Dermis microvascular lymphatic vessel endothelial cell (primary cell): ENCODE data around the gene TLK1. TPM values are rescaled to one million over a fixed set of nuclear protein-coding genes. Genes with fewer than 3 reads are reported as not detected.

Source experiments
- DNase-seq, 2 donors: peaks; one replicate each; pipeline versions ENCODE4 v3.0.0 to v3.0.0-alpha.2; 2010; ENCODE audit warnings: low read depth in 2 of 2
- total RNA-seq: library from RNA; depleted of rRNA; stranded (reverse); fragments of >200 nt; gene quantifications from 2 replicates; pipeline ENCODE4 v1.2.1, GENCODE V29; 2014

The TLK1 gene
- 12.5 and 14.5 TPM in 2 replicates for total RNA-seq

GRCh38 chr2:171160119-171160955 lies at the start of gene TLK1:
Gene TLK1 (minus strand): TSS chr2:171160893. CDS start chr2:171160428, 465 bp downstream.
- peak in 1 of 2 donors; percentile 75 for DNase-seq

GRCh38 chr2:171210216-171210863 lies 49.6 kb upstream of the TLK1 start:
- DNase-seq: no peak

- peak in 1 of 2 donors; percentile 1 for DNase-seq
Measured at GRCh38 chr2:171208657-171209056, 48.0 kb upstream of the TLK1 start.

DNA sequence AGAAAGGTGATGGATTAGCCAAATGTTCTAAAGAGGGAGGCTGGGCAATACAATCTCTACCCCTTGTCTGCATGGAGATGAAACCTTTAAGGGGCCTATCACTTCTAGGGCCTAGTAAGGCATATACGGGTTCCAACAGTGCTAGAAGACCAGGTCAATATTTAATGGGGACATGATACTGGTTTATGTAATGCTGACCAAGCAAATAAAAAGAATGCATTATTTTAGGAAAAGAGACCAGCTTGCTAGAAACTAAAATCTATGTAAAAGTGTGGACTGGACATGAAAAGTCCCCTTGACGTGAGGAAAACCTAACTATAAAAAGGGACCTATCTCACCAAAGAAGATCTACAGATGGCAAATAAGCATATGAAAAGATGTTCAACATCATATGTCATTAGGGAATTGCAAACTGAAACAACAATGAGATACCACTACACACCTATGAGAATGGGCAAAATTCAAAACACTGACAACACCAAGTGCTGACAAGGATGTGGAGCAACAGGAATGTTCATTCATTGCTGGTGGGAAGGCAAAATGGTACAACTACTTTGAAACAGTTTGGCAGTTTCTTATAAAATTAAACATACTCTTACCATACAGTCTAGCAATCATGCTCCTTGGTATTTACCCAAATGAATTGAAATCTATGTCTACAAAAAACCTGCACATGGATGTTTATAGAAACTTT lies 45.9 kb upstream of the TLK1 start:
- DNase-seq: no peak

GRCh38 chr2:171205551-171205950 lies 44.9 kb upstream of the TLK1 start:
- DNase-seq: no peak

DNA sequence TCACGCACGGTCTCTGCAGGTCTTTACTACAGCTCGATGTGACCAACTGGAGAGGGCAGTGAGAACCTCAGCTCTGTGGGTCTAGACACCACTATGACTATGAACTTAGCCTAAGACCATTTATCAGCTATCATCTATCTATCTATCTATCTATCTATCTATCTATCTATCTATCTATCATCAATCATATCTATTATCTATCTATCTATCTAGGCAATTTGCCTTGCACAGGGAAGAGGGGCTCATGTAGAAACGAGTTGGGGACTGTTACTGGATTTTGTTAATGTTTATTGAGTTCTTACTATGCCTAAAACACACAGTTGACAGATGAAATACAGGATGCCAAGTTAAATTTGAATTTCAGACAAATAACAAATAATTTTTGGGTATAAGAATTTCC lies 41.1 kb upstream of the TLK1 start:
- no peak for DNase-seq

DNA sequence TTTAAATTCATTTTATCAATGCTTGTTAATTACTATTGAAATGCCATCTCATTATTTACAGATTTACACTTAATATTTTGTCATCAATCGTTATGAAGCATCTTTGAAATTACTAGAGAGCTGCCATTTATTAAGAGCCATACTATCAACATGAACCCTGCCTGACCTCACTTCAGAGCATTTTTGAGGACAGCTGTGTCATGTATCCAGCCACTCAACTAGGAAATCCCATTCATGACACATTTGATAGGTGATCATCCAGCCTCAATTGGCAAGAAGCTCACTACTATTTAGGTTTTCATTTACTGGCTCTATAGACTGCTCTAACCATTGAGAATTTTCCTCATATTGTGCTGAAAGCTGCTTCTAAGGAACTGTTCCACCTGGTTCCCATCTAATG lies 40.6 kb upstream of the TLK1 start:
- no peak for DNase-seq

DNA sequence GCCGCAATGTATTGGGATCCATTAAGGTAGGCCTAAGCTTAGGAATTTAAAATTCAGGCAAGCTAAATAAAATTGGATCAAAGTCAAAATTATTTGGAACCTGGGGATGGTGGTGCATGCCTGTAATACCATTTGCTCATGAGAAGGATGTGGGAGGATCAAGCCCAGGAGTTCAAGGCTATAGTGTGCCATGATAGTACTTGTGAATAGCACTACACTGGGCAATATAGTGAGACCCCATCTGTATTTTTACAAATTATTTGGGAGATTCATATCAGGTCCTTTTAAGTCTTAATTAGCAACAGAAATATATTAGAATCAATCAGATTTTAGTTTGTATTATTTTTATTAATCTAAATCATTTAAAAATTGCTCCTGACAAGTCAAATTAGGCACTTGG lies 39.8 kb upstream of the TLK1 start:
- no peak for DNase-seq

DNA sequence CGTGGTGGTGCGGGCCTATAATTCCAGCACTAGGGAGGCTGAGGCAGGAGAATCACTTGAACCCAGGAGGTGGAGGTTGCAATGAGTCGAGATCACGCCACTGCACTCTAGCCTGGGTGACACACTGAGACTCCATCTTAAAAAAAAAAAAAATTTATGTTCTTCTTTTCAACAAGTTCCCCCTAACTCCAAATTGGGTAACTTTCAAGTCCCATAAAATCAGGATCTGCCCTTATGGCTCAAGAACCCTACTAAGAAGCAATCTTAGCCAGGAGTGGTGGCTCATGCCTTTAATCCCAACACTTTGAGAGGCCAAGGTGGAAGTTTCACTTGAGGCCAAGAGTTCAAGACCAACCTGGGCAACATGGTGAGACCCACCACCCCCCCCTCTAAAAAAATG lies 30.3 kb upstream of the TLK1 start:
- no peak for DNase-seq

- DNase-seq: no peak
Measured at GRCh38 chr2:171187819-171188218, 27.1 kb upstream of the TLK1 start.

DNA sequence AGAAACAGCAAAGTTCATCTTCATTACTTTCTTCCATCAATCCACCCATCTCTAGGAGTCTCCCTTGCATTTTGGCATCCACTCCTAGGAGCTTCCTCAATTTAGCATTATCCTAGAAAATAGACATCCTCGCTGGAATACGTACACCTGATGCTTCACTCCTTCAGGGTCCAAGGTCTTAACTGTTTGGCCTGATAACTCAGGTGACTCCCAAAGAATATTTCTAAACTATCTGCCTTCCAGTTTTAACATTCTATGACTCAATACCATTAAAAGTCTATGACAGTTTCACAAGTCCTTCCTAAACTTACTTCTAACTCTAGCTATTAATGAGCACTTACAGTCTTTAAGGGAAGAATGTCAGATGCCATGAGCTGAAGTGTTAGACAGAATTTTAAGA lies 26.5 kb upstream of the TLK1 start:
- no peak for DNase-seq

DNA sequence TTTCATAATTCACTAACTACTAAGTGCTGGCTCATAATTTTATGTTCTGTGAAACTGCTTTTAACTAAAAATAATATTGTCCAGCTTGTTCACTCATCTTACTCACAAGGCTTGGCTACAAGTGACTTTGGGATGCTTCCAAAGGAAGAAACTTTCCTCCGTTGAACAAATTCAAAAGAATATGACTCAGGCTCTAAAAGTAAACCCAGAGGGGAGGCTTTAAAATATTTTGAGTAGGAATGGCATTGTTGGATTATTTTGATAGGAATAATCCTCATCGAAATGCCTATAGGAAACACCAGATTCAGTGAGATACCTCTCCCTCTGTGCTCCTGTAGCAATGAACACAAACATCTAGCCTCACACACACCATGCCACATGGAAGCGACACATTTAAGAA lies 25.2 kb upstream of the TLK1 start:
- DNase-seq: no peak

DNA sequence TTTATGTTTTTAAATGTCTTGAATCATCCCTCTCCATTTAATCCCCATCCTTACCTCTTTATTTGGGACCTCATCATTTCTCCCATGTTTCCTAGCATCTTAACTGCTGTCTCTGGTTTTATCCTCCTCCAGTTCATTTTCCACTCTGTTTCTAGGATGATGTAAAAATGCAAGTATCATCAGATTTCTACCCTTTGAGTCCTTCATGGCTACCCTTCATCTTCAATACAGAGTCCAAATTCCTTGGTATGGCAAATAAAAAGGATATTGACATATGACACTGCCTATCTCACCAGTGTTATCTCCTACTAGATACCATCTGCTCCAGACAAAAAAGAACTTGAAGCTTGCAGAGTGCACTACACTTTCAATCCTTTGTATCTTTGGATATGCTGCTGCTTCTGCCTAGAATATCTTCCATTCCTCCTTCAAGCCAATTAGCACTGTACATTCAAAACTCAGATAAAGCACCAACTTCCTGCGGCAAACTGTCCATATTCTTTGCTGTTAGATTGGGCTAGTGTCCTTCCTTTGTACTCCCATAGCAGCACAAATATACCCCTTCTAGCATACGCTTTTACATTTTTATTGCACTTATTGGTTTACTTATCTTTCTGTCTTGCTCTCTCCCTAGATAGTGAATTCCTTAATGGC lies 24.6 kb upstream of the TLK1 start:
- DNase-seq: no peak

GRCh38 chr2:171181064-171182049 lies 20.7 kb upstream of the TLK1 start:
- no peak for DNase-seq

DNA sequence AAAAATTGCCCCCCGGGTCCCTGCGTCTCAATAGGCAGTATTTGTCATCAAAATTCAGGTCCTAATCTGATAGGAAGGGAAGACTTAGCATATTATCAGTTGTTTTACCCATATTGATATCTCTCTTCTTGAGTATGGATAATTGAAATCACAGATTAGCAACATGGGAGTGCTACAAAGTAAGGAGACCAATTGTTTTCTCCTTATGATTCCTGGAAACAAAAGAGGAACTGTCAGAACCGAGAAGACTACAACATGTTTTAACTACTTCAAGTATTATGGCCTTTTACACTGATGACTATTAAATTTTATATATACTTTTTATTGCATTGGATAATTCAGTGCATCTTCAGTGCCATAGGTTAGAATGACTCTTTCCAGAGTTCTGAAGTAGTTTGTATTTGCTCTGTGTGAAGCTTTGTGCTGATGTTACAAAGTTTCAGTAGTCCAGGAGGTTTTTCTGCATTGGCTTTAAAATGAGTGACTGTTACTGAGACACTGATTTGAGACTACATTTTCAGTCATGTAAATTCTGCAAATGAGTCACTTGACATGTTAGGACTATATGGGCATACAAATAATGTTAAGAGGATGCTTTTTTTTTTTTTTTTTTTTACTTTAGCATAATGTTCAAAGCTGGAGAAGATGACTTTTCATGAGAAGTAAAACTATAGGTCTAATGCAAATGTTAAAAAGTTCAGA lies 19.7 kb upstream of the TLK1 start:
- no peak for DNase-seq

DNA sequence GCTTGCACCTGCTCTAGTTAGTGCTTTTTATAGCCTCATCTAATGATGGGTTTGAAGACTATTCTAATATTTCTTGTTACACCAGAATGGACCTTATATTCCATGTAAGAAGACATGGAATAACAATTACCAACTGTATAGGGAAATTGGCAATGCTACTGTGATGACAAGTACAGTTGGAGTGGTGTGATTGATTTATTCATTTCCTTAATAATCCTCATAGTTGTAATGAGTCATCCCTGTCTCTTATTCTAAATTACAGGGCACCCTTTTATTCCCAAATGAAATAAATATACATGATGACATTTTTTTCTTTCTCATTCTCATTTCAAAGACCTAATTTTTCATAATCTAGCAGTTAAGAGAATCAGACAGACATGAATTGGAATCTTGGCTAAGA lies 18.3 kb upstream of the TLK1 start:
- DNase-seq: peak in 1 of 2 donors; percentile 17

DNA sequence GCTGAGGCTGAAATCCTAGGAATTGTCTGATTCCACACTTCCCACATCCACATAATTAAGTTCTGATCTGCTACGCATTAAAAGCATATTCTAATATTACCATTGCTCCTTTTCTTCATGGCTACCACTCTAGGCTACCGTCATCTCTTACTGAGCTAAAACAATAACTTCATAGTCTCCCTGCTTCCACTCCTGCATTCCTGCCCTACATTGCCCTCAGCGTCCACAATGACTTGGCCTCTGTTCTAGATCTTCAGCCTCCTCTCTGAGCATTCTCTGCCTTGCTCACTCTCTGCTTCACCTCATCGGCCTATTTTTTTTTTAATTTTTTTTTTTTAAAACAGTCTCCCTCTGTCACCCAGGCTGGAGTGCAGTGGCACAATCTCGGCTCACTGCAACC lies 15.8 kb upstream of the TLK1 start:
- no peak for DNase-seq

DNA sequence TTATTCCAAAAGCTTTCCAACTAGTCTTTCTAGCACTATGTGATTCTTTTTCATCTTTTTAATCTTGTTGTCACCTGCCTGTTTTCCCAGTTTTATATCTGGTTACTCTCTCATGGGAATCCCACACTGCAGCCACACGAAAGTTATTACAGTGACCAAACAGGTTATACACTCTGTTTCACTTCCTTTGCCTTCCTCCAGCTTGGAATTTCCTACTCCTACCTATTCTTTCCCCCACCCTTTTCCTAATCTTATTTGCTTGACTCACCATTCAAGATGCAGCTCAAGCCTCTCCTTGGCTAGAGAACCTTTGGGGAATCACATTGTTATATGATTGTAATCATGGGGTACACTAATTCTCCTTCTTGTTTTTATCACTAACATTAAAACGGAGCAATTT lies 13.4 kb upstream of the TLK1 start:
- DNase-seq: no peak

DNA sequence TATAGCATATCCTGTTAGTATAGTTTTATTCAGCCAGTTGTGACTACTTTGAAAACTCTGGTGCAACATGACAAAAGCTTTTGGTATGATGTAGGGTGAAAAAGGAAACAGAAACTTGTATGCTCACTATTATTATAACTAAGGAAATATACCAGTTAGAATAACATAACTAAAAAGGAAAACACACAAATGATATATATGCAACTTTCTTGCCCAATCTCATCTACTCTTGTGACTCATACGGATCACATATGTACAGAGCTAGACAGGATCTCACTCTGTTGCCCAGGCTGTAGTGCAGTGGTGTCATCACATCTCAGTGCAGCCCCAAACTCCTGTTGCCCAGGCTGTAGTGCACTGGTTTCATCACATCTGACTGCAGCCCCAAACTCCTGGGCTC lies 12.4 kb upstream of the TLK1 start:
- DNase-seq: no peak

- DNase-seq: no peak
Measured at GRCh38 chr2:171171808-171172207, 11.1 kb upstream of the TLK1 start.
